ENCODE results near the gene CCDC57. TPM values are rescaled to one million over a fixed set of nuclear protein-coding genes. Genes with fewer than 3 reads are reported as not detected.

CCDC57 gene
- total and polyA plus RNA-seq, 2 of the 4 experiments (the other 2 are of a cell fraction): 7.3 to 31.3 TPM

DNA sequence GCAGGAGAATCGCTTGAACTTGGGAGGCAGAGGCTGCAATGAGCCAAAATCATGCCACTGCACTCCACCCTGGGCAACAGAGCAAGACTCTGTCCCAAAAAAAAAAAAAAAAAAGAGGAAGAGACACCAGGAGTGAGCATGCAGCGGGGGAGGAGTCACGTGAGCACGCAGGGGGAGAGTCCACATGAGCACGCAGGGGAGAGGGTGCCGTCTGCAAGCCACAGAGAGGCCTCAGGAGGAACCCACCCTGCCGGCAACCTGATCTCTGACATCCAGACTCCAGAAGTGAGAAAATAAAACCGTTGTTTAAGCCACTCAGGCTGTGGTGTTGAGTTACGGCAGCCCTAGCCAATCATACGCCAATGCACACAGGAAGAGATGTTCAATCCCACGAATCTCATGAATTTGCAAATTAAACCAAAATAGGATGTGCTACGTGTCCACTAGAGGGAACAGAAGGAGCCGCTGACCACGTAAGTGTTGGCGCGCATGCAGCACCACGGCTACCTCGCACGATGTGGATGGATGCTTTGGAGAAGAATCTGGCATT lies 42.2 kb downstream of the CCDC57 start:
- no peak overlapping the region for H2BK5ac ChIP-seq (ENCODE audit: low read depth, low read length, poor library complexity, severe bottlenecking)
- no peaks in the 10 kb centered on the region for H3K9me1 ChIP-seq (ENCODE audit: insufficient read depth, low read length)
- H3K56ac ChIP-seq (ENCODE audit: extremely low read depth, insufficient read depth, low read length): no peak overlapping the region
- no peak overlapping the region for H4K8ac ChIP-seq (ENCODE audit: low read depth in 2 of 2, low read length in 2 of 2)
- H3K18ac ChIP-seq (ENCODE audit: low read depth, low read length): no peak overlapping the region
- WGBS, 2 experiments (ENCODE audit: extremely low coverage in 2 of 2, insufficient read length in 1 of 2): 83% methylated on average over 3 of the region's 19 CpGs; no CpG with 5 or more reads in 1 of the 2 experiments
- H3K36me3 ChIP-seq (ENCODE audit: control insufficient read depth, insufficient read depth, low read length): peaks cover 26% of the 10 kb centered on the region
- no peak overlapping the region for H3K4me3 ChIP-seq (ENCODE audit: insufficient read depth, low read depth, low read length)
- intact Hi-C loops (cut with micrococcal nuclease): loop anchor here (1.0 kb wide), 1 partner anchor 36 kb away; no protein-coding TSS in a partner anchor
- no peak overlapping the region for H4K5ac ChIP-seq (ENCODE audit: low read depth, low read length)
- no peak overlapping the region for H3K4me2 ChIP-seq (ENCODE audit: low read depth, low read length)
- dilution Hi-C loops (cut with HindIII; ENCODE audit: low sequenced_read_pairs, unreplicated experiment): no loop called here
- H2AK5ac ChIP-seq (ENCODE audit: low read depth, low read length): no peak overlapping the region
- H3K9me3 ChIP-seq (ENCODE audit: control insufficient read depth, insufficient read depth, low read length): no peaks in the 10 kb centered on the region
- H3K4me1 ChIP-seq (ENCODE audit: control insufficient read depth, insufficient read depth, low read length): no peaks in the 10 kb centered on the region
- in situ Hi-C loops (cut with MboI; ENCODE audit: low sequenced_read_pairs): no loop called here
- no peak overlapping the region for H3K9ac ChIP-seq (ENCODE audit: low read depth, low read length)
- no peaks in the 10 kb centered on the region for H3K79me1 ChIP-seq (ENCODE audit: low read depth in 1 of 2, low read length in 2 of 2)
- no peak overlapping the region for H4K91ac ChIP-seq (ENCODE audit: insufficient read depth, low read depth, low read length)
- H4K20me1 ChIP-seq (ENCODE audit: insufficient read depth, low read length): no peaks in the 10 kb centered on the region
- H2AFZ ChIP-seq (replicated peaks; ENCODE audit: low read length, poor library complexity): no peak overlapping the region
- no peak for ATAC-seq (ENCODE audit: low read depth)
- BruUV-seq (replicated peaks): no TSS peak
- no peak overlapping the region for H3K27ac ChIP-seq (ENCODE audit: insufficient read depth, low read length)
- no peak overlapping the region for H3K4ac ChIP-seq (ENCODE audit: low read depth, low read length)
- H2BK15ac ChIP-seq (ENCODE audit: low read depth, low read length): no peak overlapping the region
- no peak overlapping the region for H3K14ac ChIP-seq (replicated peaks; ENCODE audit: low read depth, low read length)
- no peak overlapping the region for H2BK120ac ChIP-seq (ENCODE audit: low read depth, low read length)
- TF ChIP-seq MAFK (IDR thresholded peaks at IDR 0.05; ENCODE audit: low read depth, low read length) (no peak), NFE2L2 (IDR thresholded peaks at IDR 0.05; ENCODE audit: low read depth, low read length) (no peak), MAZ (IDR thresholded peaks at IDR 0.05; ENCODE audit: borderline replicate concordance, low read depth, low read length) (no peak), SMC3 (IDR thresholded peaks at IDR 0.05; ENCODE audit: low read depth, low read length) (no peak)
- H3K23ac ChIP-seq (ENCODE audit: low read depth, low read length): no peak overlapping the region
- H2BK20ac ChIP-seq (ENCODE audit: low read depth, low read length): no peak overlapping the region
- H3K27me3 ChIP-seq (ENCODE audit: control insufficient read depth, insufficient read depth, low read length): no peaks in the 10 kb centered on the region
- ChIA-PET POLR2A (ENCODE audit: unreplicated experiment) (no interaction called here), CTCF (no interaction called here)
- DNase-seq: no peak
- no peak overlapping the region for H2AK9ac ChIP-seq (replicated peaks; ENCODE audit: low read depth, low read length, poor library complexity)

All from IMR-90 (cell line).